Measurements from ENCODE around the gene COL4A1. TPM values are rescaled to one million over a fixed set of nuclear protein-coding genes. Genes with fewer than 3 reads are reported as not detected.

COL4A1 gene
- total RNA-seq, 2 experiments from 2014 or later: 0.08 to 0.16 TPM

GRCh38 chr13:110185696-110186095 is 121.3 kb downstream of the COL4A1 start:
- Histone ChIP-seq H3K27me3 (ENCODE audit: control insufficient read depth in 1 of 2, insufficient read depth in 2 of 2, low read length in 2 of 2) (no peaks in the 10 kb centered on the region), H3K4me1 (ENCODE audit: insufficient read depth, low read length) (no peaks in the 10 kb centered on the region), H3K27ac (ENCODE audit: low read depth in 1 of 2, low read length in 2 of 2) (no peak overlapping the region), H3K9me3 (ENCODE audit: control insufficient read depth in 1 of 2, insufficient read depth in 1 of 2, low read length in 2 of 2) (peaks cover 0 to 6% of the 10 kb centered on the region in 2 experiments), H3K36me3 (ENCODE audit: insufficient read depth, low read length) (no peaks in the 10 kb centered on the region), H3K4me3 (ENCODE audit: low read length) (no peak overlapping the region)
- no peaks in the 10 kb centered on the region for H3K9me3 Mint-ChIP-seq
- ChIA-PET CTCF (interaction anchor here (0.9 kb wide), 1 partner anchor 11 kb away, joined by 3 read pairs; no protein-coding TSS in a partner anchor), POLR2A (no interaction called here)
- TF ChIP-seq CTCF (IDR thresholded peaks at IDR 0.05): no peak
- DNase-seq (no peak), ATAC-seq (ENCODE audit: poor library complexity) (no peak)
- no peak overlapping the region for H3K27ac Mint-ChIP-seq
- H3K36me3 Mint-ChIP-seq (ENCODE audit: low read depth): no peaks in the 10 kb centered on the region
- intact Hi-C loops (cut with DNase I, micrococcal nuclease): no loop called here
- H3K27me3 Mint-ChIP-seq: peaks cover 18% of the 10 kb centered on the region
- no peak overlapping the region for H3K4me3 Mint-ChIP-seq
- H3K4me1 Mint-ChIP-seq (ENCODE audit: low read depth): no peaks in the 10 kb centered on the region

GRCh38 chr13:110183910-110184309 is 123.0 kb downstream of the COL4A1 start:
- Histone ChIP-seq H3K36me3 (ENCODE audit: insufficient read depth, low read length) (no peaks in the 10 kb centered on the region), H3K4me3 (ENCODE audit: low read length) (no peak overlapping the region), H3K27me3 (ENCODE audit: control insufficient read depth in 1 of 2, insufficient read depth in 2 of 2, low read length in 2 of 2) (no peaks in the 10 kb centered on the region), H3K9me3 (ENCODE audit: control insufficient read depth in 1 of 2, insufficient read depth in 1 of 2, low read length in 2 of 2) (peaks cover 0 to 6% of the 10 kb centered on the region in 2 experiments), H3K27ac (ENCODE audit: low read depth in 1 of 2, low read length in 2 of 2) (no peak overlapping the region), H3K4me1 (ENCODE audit: insufficient read depth, low read length) (no peaks in the 10 kb centered on the region)
- ATAC-seq (ENCODE audit: poor library complexity): no peak
- Mint-ChIP-seq H3K27me3 (peaks cover 14% of the 10 kb centered on the region), H3K27ac (no peak overlapping the region), H3K4me1 (ENCODE audit: low read depth) (no peaks in the 10 kb centered on the region), H3K36me3 (ENCODE audit: low read depth) (no peaks in the 10 kb centered on the region), H3K4me3 (no peak overlapping the region), H3K9me3 (no peaks in the 10 kb centered on the region)
- ChIA-PET CTCF (no interaction called here), POLR2A (no interaction called here)
- intact Hi-C loops (cut with DNase I, micrococcal nuclease): no loop called here
- TF ChIP-seq CTCF (IDR thresholded peaks at IDR 0.05): no peak
- DNase-seq: no peak

GRCh38 chr13:110182461-110182860 is 124.5 kb downstream of the COL4A1 start:
- Histone ChIP-seq H3K9me3 (ENCODE audit: control insufficient read depth in 1 of 2, insufficient read depth in 1 of 2, low read length in 2 of 2) (peaks cover 0 to 6% of the 10 kb centered on the region in 2 experiments), H3K4me3 (ENCODE audit: low read length) (no peak overlapping the region), H3K36me3 (ENCODE audit: insufficient read depth, low read length) (no peaks in the 10 kb centered on the region), H3K27me3 (ENCODE audit: control insufficient read depth in 1 of 2, insufficient read depth in 2 of 2, low read length in 2 of 2) (no peaks in the 10 kb centered on the region), H3K27ac (ENCODE audit: low read depth in 1 of 2, low read length in 2 of 2) (no peak overlapping the region), H3K4me1 (ENCODE audit: insufficient read depth, low read length) (no peaks in the 10 kb centered on the region)
- Mint-ChIP-seq H3K27ac (no peak overlapping the region), H3K4me1 (ENCODE audit: low read depth) (no peaks in the 10 kb centered on the region), H3K9me3 (no peaks in the 10 kb centered on the region), H3K36me3 (ENCODE audit: low read depth) (no peaks in the 10 kb centered on the region), H3K4me3 (no peak overlapping the region), H3K27me3 (peaks cover 8% of the 10 kb centered on the region)
- intact Hi-C loops (cut with DNase I, micrococcal nuclease): no loop called here
- TF ChIP-seq CTCF (IDR thresholded peaks at IDR 0.05): no peak
- ChIA-PET CTCF (no interaction called here), POLR2A (no interaction called here)
- DNase-seq (no peak), ATAC-seq (ENCODE audit: poor library complexity) (no peak)

Data from CD4-positive, alpha-beta T cell (primary cell).